Activated naive CD4-positive, alpha-beta T cell (primary cell): ENCODE results near the gene RNF182.
A peak's percentile ranks its signal among the peaks of the same experiment; 100 is the strongest.
"Not testable (repeated sequence)": the region's sequence is repeated elsewhere in the genome, so short reads cannot be mapped to it uniquely, and the experiment has no call there.

Experiments used
- DNase-seq, 4 experiments: peaks; one replicate each; lab custom pipeline; 2025; lab: John Stamatoyannopoulos, UW

The RNF182 gene, protein sequence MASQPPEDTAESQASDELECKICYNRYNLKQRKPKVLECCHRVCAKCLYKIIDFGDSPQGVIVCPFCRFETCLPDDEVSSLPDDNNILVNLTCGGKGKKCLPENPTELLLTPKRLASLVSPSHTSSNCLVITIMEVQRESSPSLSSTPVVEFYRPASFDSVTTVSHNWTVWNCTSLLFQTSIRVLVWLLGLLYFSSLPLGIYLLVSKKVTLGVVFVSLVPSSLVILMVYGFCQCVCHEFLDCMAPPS

DNA sequence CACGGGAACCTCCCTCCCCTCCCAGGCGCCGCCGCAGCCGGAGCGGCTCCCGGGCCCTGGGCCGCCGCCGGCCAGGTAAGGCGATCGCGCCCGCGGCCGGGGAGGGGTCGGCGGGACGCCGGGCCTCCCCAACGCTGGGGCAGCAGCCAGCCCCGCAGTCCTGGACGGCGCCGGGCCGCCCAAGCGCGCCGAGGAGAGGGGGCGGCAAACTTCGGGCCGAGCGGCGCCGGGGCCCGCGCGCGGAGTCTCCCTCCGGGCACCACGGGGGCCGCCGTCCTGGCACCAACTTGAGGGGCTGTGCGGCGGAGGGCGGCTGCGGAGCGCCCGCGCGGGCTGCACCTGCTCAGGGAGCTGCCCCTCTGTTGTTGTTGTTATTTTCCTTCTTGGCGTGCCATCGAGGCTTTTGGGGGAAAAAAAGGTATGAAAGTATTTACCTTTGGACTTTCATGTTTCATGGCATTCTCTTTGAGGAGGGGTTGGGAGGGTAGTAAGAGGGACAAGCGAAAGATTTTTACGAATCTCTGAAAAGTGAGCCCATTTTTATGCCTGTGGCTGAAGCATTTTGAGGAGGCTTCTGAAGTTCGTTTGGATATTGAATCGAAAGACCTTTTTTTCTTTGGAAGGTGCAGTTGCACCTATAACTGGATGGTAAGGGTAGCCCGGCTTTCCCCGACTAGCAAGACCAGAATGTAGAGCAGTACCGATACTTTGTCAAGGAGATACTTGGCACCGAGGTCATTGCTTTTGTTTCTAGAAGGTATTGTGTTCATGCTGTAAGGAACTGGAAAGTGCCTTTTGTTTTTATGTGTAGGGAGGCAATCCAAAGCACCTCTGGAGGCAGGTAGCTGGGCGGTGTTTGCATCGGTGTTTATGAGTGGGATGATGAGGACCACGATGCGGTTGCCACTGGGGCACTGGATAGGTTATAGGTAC is at the start of gene RNF182:
RNF182 (plus strand) TSS at position 4 of the 933 bp plus-strand sequence. CDS start 52,168 bp downstream, outside the sequence.
- DNase-seq = peak in 1 of 4 experiments; percentile 10

DNA sequence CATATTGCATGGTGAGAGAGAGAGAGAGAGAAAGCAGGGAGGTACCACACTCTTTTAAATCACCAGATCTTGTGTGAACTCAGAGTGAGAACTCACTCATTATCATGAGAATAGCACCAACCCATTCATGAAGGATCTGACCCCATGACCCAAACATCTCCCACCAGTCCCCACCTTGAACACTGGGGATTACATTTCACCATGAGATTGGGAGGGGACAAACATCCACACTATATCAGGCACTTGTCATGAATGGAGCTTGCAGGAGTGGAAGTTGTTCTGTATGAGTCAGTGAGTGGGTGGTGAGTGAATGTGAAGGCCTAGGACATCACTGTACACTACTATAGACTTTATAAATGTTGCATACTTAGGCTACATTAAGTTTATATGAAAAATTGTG is 47.7 kb upstream of the RNF182 start:
- no peak for DNase-seq

DNA sequence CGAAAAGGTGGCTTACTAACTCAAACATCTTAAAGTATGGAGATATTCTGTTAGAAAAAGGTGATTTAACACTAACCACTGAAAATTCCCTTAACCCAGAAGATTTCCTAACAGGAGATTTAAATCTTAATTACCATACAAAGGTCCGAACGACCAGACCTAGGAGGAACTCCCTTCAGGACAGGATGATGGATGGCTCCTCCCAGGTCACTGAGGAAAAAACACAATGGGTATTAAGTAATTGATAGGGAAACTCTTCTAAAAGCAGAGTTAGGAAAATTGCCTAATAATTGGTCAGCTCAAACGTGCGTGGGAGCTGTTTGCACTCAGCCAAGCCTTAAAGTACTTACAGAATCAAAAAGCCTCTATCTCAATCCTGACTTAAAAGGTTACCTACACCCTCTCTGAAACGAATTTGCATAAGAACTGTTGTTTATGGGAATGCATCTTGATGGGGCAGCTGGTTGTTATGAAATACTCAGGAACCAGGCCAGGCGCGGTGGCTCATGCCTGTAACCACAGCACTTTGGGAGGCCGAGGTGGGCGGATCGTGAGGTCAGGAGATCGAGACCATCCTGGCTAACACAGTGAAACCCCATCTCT is 44.6 kb upstream of the RNF182 start:
- not testable (repeated sequence) for DNase-seq

DNA sequence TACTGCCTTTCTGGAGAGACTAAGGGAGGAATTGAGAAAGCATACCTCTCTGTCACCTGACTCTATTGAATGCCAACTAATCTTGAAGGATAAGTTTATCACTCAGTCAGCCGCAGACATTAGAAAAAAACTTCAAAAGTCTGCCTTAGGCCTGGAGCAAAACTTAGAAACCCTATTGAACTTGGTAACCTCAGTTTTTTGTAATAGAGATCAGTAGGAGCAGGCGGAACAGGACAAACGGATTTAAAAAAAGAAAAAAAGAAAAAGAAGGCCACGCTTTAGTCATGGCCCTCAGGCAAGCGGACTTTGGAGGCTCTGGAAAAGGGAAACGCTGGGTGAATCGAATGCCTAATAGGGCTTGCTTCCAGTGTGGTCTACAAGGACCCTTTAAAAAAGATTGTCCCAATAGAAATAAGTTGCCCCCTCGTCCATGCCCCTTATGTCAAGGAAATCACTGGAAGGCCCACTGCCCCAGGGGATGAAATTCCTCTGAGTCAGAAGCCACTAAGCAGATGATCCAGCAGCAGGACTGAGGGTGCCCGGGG is 43.1 kb upstream of the RNF182 start:
- DNase-seq = no peak

DNA sequence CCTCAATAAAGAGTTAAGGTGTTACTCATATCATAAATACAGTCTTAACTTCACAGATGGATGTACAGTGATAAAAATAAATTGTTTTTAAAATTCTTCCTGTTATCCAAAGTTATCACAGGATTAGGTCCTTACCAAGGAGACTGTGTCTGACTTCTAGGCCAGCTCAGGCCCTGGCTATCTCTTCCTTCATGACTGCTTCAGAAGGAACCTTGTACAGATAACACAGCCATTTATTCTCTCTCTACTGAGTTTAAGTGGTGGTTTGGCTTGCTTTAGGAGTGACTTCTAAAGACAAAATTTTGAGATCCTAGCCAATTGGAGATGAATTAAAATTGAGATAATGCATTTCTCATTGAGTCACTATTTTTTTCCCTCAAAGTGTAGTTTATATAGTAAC is 40.8 kb upstream of the RNF182 start:
- DNase-seq = no peak

DNA sequence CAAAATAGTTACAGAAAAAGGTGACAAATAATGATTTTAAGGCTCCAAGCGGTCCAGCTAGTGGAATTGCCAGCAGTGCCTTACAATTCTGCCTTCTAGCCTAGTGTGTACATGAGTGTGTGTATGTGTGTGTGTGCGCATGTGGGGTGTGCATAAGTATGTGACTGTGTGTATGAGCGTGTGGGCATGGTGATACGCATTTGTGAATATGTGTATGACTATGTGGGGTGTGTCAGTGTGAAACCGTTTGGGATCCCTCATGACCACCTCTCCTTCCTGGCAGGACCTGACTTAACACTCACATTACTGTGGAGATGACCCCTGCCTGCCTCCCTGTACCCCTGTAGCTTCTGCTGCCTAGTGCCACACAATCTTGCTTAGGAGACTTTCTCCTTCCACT is 40.4 kb upstream of the RNF182 start:
- DNase-seq = no peak

DNA sequence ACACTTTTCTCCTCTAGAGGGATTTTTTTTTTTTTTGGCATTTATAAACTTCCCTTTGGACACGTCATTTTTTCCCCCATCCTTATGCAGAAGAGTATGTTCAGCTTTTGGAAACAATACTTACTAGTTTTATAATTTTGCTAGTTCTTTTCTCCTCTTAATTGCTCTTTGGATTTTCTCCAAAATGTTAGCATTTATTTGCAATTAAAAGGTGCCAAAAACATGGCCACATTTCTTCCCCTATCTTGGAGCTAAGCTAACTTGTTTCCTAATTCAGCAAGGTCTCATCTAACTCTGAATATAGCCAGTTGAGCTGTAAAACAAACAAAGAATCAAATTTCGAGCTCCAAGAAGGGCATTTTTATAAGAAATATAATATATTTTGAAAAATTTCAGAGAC is 39.2 kb upstream of the RNF182 start:
- no peak for DNase-seq

DNA sequence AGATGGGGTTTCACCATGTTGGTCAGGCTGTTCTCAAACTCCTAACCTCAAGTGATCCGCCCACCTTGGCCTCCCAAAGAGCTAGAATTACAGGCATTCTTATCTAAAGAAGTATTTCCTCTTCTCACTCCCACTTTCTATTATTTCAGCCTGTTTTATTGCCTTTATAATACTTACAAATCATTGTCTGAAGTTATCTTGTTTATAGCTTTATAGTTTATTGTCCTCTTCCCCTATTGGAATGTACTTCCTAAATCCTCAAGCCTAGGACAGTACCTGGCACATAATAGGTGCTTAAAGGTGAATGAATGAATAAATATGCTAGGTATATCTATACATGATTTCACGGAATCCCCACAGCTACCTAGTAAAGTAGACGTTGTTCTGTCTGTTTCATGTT is 37.8 kb upstream of the RNF182 start:
- DNase-seq = no peak

DNA sequence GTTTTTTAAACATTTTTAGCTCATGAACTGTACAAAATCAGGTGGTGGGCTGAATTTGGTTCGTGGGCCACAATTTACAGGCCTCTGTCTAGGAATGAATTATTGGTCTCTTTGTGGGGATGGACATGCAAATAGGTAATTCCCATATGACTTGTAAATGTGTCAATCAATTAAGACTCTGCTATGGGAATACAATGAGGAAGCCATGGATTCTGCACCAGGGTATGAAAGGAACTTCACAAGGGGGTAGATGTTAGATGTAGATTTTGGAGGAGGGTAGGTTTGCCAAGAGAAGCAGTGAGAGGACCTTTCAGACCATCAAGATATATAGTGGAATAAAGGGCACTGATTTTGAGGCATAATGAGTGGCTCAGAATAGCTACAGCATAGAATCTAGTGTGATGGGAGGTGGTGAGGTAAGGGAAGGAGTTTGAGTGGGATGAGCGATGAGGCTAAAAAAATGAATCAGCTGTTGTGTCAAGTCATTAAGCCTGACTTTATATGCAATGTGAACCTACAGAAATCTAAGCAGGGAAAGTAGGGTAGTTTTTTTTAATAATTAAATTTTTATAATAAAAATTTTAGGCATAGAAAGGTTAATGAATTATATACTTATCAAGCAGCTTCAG is 32.6 kb upstream of the RNF182 start:
- DNase-seq = no peak

DNA sequence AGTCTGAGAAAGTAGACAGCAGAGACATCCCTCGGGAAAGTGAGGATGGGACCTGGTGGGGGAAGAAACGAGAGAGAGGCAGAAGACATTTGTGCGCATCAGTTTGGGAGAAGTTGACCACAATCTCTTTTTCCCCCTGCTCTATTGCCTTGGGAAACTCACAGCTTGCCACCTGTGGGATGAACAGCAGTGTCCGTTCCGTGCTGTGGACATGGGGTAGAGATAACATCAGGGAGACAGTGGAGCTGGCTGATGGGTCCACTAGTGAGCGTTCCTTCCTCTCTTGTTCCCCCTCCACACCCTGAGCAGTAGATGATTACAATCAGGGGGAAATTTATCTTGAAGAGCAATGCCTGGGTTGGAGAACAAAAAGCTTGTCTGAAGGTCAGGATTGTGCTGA is 21.8 kb upstream of the RNF182 start:
- DNase-seq = no peak

DNA sequence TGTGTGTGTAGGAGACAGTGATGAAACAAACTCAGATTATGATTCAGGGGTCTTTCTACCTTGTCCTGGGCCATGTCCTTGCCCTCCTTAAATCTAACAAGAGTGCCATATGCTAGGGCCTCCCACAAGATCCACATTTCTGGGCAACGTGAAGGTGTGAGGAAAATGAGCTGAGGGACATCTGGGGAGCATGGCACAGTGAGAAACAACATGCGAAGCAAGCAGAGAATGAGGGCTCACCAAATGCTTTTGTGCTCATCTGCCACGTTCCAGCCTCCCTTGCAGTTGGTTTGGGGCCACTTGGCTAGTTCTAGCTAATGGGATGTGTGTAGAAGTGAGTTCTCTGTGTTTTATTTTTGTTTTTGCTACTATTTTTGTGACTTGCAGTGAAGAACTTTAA is 21.4 kb upstream of the RNF182 start:
- no peak for DNase-seq

DNA sequence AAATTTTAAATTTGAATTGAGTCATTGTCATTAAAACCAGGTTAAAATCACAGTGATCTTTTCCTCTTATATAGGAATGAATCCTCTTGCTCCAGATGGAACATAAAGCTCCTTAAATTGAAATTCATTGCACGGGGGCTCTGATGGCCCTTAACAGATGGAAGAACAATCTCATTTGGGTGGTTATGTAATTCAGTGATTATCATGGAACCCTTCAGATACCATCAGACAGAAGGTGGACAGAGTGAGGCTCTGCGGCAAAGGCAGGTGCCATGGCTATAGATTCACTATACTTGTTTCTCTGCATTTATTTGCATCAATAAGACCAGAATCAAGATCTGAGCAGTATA is 17.8 kb upstream of the RNF182 start:
- no peak for DNase-seq

DNA sequence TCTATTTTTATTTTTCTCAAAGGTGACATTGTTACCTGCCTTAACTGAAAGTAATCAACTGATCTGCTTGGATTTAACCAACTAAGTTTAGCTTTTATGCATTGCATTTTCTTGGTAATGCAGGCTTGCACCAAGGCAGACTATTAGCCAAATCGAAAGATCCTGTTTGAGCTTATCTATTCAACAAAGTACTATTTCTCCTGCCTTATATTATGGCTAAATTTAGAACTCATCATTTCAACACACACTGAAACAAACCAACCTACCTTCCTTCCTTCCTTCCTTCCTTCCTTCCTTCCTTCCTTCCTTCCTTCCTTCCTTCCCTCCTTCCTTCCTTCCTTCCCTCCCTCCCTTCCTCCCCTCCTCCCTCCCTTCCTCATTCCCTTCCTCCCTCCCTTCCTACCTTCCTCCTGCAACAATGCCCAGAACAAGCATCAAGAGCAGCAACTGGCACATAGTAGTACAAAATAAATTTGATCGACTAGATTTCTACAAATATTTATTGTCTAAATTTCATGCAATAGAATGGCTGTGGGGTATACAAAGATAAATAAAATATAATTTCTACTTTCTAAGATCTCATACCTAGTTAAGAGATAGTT is 17.0 kb upstream of the RNF182 start:
- no peak for DNase-seq

DNA sequence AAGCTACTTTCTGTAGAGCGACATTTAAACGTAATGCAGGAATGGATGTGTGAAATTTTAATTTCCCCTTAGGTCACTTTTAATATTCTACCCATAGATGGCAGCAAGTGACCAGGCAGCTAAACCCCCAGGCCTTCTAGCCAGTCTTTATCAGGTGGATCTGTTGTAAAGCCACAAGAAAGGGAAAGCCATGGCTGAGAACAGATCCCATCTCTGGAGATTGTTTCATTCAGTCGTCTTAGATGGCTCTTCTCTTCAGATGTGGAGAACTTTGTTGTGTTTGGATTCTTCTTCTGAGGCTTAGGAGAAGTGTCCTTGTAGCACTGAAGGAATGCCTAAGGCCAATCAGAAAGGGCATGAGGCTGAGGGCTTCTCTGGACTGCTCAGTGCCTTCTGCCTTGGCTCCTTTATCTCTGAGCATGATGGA is 15.8 kb upstream of the RNF182 start:
- no peak for DNase-seq

DNA sequence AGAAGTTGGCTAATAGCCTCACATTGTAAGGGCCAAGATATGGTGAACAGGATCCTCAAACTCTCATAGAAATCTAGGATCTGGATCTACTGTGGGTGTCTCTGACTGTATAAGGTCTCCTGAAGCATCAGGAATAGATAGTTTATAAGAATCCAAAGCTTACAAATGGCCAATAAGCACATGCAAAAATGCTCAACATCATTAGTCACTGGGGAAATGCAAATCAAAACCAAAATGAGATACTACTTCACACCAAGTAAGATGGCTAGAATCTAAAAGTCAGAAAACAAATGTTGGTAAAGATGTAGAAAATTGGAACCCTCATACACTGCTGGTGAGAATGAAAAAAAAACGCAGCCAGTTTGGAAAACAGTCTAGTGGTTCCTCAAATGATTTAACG is 14.3 kb upstream of the RNF182 start:
- DNase-seq = no peak

DNA sequence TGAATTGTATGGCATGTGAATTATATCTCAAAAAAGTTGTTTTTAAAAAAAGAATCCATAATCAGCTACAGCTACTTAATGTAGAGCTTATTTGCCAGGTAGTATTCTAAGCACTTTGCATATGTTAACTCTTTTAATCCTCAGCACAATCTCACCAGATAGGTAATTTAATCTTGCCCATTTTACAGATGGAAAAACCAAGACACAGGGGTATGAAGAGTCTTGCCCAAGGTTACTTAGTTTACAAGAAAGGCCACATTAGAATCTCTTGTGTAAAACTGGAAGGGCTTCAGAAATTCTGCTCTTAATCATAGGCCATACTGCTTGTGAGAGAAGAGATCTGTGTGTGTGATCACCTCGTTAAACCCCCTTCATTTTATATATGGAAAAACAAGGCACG is 13.4 kb upstream of the RNF182 start:
- DNase-seq = no peak

DNA sequence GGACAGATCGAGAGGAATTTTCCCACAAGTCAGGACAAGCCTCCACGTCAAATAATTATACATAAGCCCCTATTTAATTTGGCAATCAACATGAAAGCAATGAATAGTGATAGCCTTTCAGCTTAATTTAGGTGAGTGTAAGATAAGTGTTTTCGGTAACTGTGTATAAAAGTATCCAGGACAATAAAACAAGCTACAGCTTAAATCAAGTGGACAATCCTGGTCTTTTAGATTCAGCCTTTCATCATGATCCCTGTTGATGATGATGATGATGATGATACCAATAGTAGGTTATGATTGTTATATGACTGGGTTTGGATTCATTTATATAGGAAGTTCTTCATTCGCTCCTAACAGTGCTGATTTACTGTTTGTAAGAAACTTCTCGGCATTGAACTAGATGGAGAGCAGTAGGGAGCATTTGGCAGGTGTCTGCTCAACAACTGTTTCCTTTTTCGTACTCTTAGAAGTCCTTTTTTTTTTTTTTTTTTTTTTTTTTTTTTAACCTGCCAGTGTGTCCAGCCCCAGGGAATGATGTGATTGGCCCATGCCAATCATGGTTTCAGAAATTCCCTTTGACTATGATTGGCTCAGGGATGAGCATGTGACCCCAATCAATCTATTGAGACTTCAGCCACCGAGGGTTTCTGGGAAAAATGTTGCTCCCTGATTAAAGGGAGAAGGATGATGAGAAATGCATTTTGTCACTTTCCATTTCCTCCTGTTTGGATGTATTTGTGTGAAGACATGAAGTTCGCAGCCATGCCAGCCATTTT is 11.3 kb upstream of the RNF182 start:
- no peak for DNase-seq

DNA sequence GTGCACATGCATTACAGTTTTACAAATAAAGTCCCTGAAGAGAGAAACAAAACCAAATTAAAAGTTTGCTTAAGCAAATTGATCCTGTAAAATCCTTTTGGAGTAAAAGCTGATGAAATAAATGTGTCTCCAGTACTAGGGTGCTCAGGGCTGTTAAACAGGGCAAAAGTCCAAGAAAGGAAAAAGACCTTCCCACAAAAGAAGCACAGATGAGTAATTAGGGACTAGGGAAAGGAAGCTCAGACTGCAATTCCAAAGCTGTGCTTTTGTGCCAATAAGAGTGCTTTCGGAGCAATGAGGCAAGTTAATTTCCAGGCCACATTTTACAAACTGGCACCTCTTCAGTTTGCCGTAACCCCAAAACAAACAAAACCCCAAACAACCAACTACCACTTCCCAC is 10.4 kb upstream of the RNF182 start:
- no peak for DNase-seq

DNA sequence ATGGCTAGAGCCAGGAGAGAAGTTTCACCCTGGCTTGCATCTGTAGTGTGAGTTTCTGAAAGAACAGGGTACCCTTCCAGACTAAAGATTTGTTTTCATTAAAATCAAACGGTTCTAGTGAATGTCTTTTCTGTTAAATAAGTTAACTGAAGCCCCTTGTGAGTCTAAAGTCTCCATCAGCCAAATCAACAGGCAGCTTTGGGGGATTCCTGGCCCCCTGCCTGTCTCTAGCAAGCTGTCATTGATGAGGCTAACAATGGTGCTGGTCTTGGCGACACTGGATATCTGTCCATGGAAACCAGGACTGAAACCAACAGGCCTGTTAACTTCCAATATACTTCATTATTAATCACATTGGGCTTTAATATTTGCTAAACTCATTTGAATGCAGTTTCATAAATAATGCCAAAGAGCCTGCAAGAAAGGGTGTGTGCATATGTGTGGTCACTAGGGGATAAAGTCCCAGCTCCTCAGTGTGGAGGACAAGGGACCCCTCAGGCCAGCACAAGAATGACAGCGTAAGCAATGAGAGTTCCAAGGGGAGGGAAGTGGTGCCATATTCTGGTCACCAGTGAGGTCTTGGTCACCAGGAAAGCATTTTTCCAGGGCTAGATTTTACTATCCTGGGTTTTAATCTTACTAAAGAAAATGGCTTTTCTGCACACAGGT is 9.1 kb upstream of the RNF182 start:
- no peak for DNase-seq

DNA sequence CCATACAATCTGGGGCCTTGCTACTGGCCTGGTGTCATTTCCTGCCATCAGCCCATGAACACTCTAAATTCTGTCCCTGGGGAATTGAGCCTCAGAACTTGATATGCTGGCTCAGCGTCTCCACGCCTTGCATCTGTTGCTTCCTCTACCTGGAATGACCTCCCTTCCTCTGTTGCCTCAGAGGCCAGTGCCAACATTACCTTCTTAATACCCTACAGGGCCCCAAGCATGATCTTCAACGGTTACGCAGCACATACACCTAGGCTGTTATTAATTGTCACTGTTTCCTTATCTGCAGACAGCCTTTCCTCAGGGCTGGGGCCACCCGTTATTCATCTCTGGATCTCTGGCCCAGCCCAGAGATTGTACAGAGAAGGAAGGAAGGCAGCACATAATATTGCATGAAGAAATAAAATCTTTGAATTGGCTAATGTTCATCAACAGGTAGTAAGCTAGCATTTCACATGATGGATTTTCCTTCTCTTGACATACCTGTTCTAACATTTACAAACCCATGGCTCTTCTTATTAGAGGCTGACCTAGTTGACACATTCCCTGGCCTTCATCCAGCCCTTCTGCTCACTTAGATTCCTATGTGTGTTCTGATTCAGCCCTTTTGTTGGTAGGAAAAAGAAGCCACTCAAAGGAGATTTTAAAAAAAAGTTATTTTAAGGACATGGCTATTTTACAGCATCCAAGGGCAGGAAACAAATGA is 8.4 kb upstream of the RNF182 start:
- no peak for DNase-seq
